Measurements from ENCODE around the gene TASP1.
"Not testable (repeated sequence)": the region's sequence is repeated elsewhere in the genome, so short reads cannot be mapped to it uniquely, and the experiment has no call there.

TASP1 gene

GRCh38 chr20:13507646-13508045 lies 131.1 kb downstream of the TASP1 start:
- no peak for DNase-seq (ENCODE audit: extremely low read depth in 1 of 2, low read depth in 1 of 2)

GRCh38 chr20:13501500-13501899 lies 137.2 kb downstream of the TASP1 start:
- DNase-seq (ENCODE audit: extremely low read depth in 1 of 2, low read depth in 1 of 2): no peak

- no peak for DNase-seq (ENCODE audit: extremely low read depth in 1 of 2, low read depth in 1 of 2)
Observed at GRCh38 chr20:13494019-13494418, 144.7 kb downstream of the TASP1 start.

GRCh38 chr20:13493143-13493542 lies 145.6 kb downstream of the TASP1 start:
- DNase-seq (ENCODE audit: extremely low read depth in 1 of 2, low read depth in 1 of 2): no peak

GRCh38 chr20:13492001-13492481 lies 146.7 kb downstream of the TASP1 start:
- DNase-seq (ENCODE audit: extremely low read depth in 1 of 2, low read depth in 1 of 2): no peak

- no peak for DNase-seq (ENCODE audit: extremely low read depth in 1 of 2, low read depth in 1 of 2)
Observed at GRCh38 chr20:13487202-13487601, 151.5 kb downstream of the TASP1 start.

- no peak for DNase-seq (ENCODE audit: extremely low read depth in 1 of 2, low read depth in 1 of 2)
Observed at GRCh38 chr20:13486694-13487093, 152.0 kb downstream of the TASP1 start.

- no peak for DNase-seq (ENCODE audit: extremely low read depth in 1 of 2, low read depth in 1 of 2)
Observed at GRCh38 chr20:13485576-13485975, 153.2 kb downstream of the TASP1 start.

- not testable (repeated sequence) for DNase-seq (ENCODE audit: extremely low read depth in 1 of 2, low read depth in 1 of 2)
Observed at GRCh38 chr20:13485019-13485418, 153.7 kb downstream of the TASP1 start.

GRCh38 chr20:13483472-13483871 lies 155.3 kb downstream of the TASP1 start:
- not testable (repeated sequence) for DNase-seq (ENCODE audit: extremely low read depth in 1 of 2, low read depth in 1 of 2)

- no peak for DNase-seq (ENCODE audit: extremely low read depth in 1 of 2, low read depth in 1 of 2)
Observed at GRCh38 chr20:13478366-13478765, 160.4 kb downstream of the TASP1 start.

- DNase-seq (ENCODE audit: extremely low read depth in 1 of 2, low read depth in 1 of 2): no peak
Observed at GRCh38 chr20:13474467-13474866, 164.3 kb downstream of the TASP1 start.

GRCh38 chr20:13469262-13469661 lies 169.5 kb downstream of the TASP1 start:
- DNase-seq (ENCODE audit: extremely low read depth in 1 of 2, low read depth in 1 of 2): no peak

GRCh38 chr20:13468166-13468565 lies 170.6 kb downstream of the TASP1 start:
- no peak for DNase-seq (ENCODE audit: extremely low read depth in 1 of 2, low read depth in 1 of 2)

- DNase-seq (ENCODE audit: extremely low read depth in 1 of 2, low read depth in 1 of 2): no peak
Observed at GRCh38 chr20:13464702-13465101, 174.0 kb downstream of the TASP1 start.

GRCh38 chr20:13461849-13462458 lies 176.8 kb downstream of the TASP1 start:
- no peak for DNase-seq (ENCODE audit: extremely low read depth in 1 of 2, low read depth in 1 of 2)

GRCh38 chr20:13458860-13459451 lies 179.8 kb downstream of the TASP1 start:
- no peak for DNase-seq (ENCODE audit: extremely low read depth in 1 of 2, low read depth in 1 of 2)

GRCh38 chr20:13457487-13457886 lies 181.2 kb downstream of the TASP1 start:
- no peak for DNase-seq (ENCODE audit: extremely low read depth in 1 of 2, low read depth in 1 of 2)

- DNase-seq (ENCODE audit: extremely low read depth in 1 of 2, low read depth in 1 of 2): no peak
Observed at GRCh38 chr20:13455713-13456112, 183.0 kb downstream of the TASP1 start.

- DNase-seq (ENCODE audit: extremely low read depth in 1 of 2, low read depth in 1 of 2): no peak
Observed at GRCh38 chr20:13453367-13453766, 185.4 kb downstream of the TASP1 start.

- no peak for DNase-seq (ENCODE audit: extremely low read depth in 1 of 2, low read depth in 1 of 2)
Observed at GRCh38 chr20:13452470-13453124, 186.1 kb downstream of the TASP1 start.

GRCh38 chr20:13449868-13450434 lies 188.8 kb downstream of the TASP1 start:
- no peak for DNase-seq (ENCODE audit: extremely low read depth in 1 of 2, low read depth in 1 of 2)
